GM12892 (cell line): ENCODE measurements around the gene ERBB4.

ENCODE experiments used
- DNase-seq: peaks from one replicate; pipeline ENCODE4 v3.0.0; 2011; ENCODE audit not compliant: insufficient read length
- FAIRE-seq: peaks from 2 replicates; lab custom pipeline; 2011; peaks lifted over from hg19 to GRCh38; lab: Jason Lieb, UNC
- POLR2A ChIP-seq: IDR thresholded peaks from 2 replicates; pipeline ENCODE4 v1.6.1; 2011; ENCODE audit warnings: low read depth, low read length, control low read depth
- POLR2AphosphoS5 ChIP-seq: IDR thresholded peaks from 2 replicates; pipeline ENCODE4 v1.6.1; 2011; ENCODE audit warnings: low read depth, low read length, control low read depth
- TAF1 ChIP-seq: IDR thresholded peaks from 2 replicates; pipeline ENCODE4 v1.6.1; 2011; ENCODE audit warnings: low read depth, mild to moderate bottlenecking, control low read depth, low read length, borderline replicate concordance

The ERBB4 gene

GRCh38 chr2:212299943-212300342 lies 238.7 kb downstream of the ERBB4 start:
- FAIRE-seq (no peak), DNase-seq (no peak)
- TF ChIP-seq TAF1 (no peak), POLR2A (no peak), POLR2AphosphoS5 (no peak)

- TF ChIP-seq POLR2A: no peak
- TF ChIP-seq POLR2AphosphoS5: no peak
- no peak for TF ChIP-seq TAF1
- FAIRE-seq (no peak), DNase-seq (no peak)
Observed at GRCh38 chr2:212299333-212299732, 239.3 kb downstream of the ERBB4 start.

- FAIRE-seq: no peak
- TF ChIP-seq TAF1: no peak
- TF ChIP-seq POLR2AphosphoS5: no peak
- no peak for TF ChIP-seq POLR2A
- DNase-seq: no peak
Observed at GRCh38 chr2:212295571-212295970, 243.0 kb downstream of the ERBB4 start.

- FAIRE-seq (no peak), DNase-seq (no peak)
- TF ChIP-seq POLR2A: no peak
- no peak for TF ChIP-seq POLR2AphosphoS5
- no peak for TF ChIP-seq TAF1
Observed at GRCh38 chr2:212294816-212295215, 243.8 kb downstream of the ERBB4 start.

GRCh38 chr2:212289301-212289700 lies 249.3 kb downstream of the ERBB4 start:
- no peak for FAIRE-seq
- DNase-seq: no peak
- no peak for TF ChIP-seq POLR2AphosphoS5
- no peak for TF ChIP-seq TAF1
- TF ChIP-seq POLR2A: no peak

GRCh38 chr2:212288308-212288707 lies 250.3 kb downstream of the ERBB4 start:
- FAIRE-seq (no peak), DNase-seq (no peak)
- TF ChIP-seq POLR2AphosphoS5: no peak
- TF ChIP-seq TAF1: no peak
- TF ChIP-seq POLR2A: no peak

DNA sequence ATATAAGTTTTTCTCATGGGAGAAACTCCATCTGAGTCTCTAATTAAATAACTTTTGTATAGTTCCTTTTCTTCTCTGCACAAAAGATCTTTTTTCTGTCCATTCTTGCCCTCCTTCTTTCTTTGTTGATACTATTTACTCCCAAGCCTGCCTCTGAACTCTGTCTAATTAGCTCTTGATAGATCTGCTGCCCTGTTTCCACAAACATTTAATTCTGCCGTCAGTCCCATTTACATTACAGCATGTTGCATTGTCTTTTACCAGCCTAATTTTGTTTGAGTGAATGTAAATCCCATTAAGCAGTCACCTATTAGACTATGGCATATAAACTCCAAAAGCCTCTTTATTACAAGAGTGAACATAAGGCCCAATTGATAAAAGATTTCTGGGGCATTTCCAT lies 254.4 kb downstream of the ERBB4 start:
- DNase-seq: no peak
- TF ChIP-seq TAF1 (no peak), POLR2A (no peak)
- no peak for FAIRE-seq

DNA sequence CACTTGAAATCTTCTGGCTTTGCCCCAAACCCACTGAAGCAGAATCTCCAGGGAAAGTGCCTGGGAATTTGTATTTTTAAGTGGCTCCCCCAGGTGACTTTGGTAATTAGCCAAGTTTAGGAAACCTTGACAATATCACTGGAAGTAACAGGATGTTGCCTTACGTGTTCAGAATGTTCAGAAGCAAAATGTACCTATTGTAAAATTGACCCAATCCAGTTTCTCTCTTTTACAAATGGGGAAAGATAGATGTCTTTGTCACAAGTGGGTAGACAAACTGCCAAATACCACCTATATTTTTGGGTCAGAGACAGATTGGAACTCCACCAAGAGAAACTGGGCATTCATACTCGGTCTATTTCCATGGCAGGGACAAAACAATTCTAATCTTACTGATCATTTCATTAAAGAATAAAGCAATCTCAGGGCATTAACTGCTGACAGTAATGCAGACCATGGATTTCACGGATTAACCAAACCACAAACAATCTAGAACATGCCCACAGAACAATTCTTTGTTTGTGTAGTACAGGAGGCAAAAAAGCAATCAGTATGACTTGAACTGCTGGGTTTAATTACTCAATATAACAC lies 255.8 kb downstream of the ERBB4 start:
- TF ChIP-seq POLR2AphosphoS5: no peak
- TF ChIP-seq POLR2A: no peak
- DNase-seq: no peak
- FAIRE-seq: no peak

DNA sequence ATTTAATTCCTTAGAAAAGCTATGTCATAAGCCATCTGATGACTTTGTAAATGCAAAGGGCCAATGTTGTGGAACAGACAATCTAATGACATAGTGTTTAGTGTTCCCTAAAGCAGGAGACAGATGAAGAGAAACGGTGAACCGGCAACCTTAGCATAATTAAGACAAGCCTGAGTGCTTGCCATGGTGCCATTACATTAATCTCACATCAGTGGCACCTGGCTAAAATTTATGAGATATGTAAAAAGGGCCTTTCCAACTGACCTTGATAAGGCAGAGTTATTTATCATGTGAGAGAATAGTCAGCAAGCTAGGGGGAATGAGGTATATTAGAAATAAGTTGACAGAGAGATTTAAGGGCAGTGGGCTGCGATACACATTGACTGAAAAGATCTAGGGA lies 261.8 kb downstream of the ERBB4 start:
- TF ChIP-seq POLR2AphosphoS5 (no peak), TAF1 (no peak), POLR2A (no peak)
- DNase-seq (no peak), FAIRE-seq (no peak)

DNA sequence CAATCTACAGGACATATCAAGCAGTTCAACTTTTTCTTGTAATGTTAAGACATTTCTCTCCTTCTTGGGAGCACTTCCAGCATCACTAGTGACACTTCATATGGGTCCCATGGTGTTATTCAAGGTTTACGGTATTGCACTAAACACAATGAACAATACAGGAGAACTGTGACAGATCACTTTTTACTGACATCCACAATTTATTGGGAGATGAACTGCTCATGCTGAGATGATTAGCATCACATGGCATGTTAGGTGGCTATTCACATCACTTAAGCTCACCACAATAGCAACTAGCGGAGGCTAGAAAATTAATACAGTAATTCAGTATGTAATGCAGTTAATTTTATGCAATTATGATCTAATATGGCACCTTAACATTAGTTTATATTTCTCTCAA lies 264.4 kb downstream of the ERBB4 start:
- DNase-seq (no peak), FAIRE-seq (peak; percentile 21)
- TF ChIP-seq POLR2A (no peak), TAF1 (no peak), POLR2AphosphoS5 (no peak)

DNA sequence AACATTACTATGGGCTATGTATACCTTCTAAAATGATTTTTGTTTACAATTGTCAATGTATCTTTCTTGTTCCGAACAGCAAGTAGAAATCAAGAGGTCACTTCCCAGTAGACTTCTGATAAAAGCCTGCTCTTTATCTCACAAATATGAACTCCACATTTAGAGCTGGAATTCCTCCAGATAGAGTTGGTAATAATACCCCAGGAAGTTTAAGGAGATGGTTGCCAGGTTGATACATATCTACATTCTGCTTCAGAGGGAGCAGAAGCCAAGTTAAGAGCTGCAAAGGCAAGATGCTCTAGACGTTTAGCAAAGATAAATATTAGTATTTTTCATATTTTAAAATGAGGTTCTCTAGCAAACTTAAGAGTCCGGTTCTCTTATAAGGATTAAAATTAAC lies 267.0 kb downstream of the ERBB4 start:
- TF ChIP-seq POLR2A (no peak), TAF1 (no peak)
- FAIRE-seq (no peak), DNase-seq (no peak)

GRCh38 chr2:212269005-212269404 lies 269.6 kb downstream of the ERBB4 start:
- DNase-seq: no peak
- FAIRE-seq: no peak

DNA sequence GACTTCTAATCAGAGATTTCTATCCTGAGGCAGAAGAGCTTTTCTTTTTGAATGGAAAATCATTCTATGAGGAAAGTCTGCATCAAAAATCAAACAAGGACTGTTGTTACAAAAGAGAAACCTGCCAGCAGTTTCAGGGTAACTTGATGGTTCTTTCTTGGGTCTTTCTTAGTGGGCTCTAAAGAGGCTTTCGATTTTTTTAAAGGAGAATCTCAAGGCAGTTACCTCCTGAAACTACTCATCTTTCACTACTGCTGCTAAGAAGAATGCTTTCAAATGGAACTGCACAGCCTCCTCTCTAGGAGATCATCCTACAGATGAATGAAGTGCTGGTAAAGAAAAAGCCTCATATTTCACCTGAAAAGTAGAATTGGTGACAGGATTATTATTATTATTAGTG lies 272.3 kb downstream of the ERBB4 start:
- DNase-seq (no peak), FAIRE-seq (no peak)
- no peak for TF ChIP-seq POLR2A
- TF ChIP-seq TAF1: no peak
- no peak for TF ChIP-seq POLR2AphosphoS5

More at GRCh38 chr2:212269005-212269404, 269.6 kb downstream of the ERBB4 start:
- TF ChIP-seq POLR2AphosphoS5 (no peak), POLR2A (no peak), TAF1 (no peak)
